A549 treated with dexamethasone at 1 μM for 4 hours (cell line): ENCODE results near the gene BMPR1B. TPM values are rescaled to one million over a fixed set of nuclear protein-coding genes. Genes with fewer than 3 reads are reported as not detected.

Source experiments
- total RNA-seq: library from RNA; stranded (reverse); fragments of 200-300 nt; extraction: Qiagen RNA extraction; gene quantifications from 5 replicates; pipeline ENCODE4 v1.2.3, GENCODE V29; 2022

The BMPR1B gene
- 5.2 to 8.0 TPM (median 7.2 TPM) in 5 replicates for total RNA-seq

GRCh38 chr4:94757192-94758140, at the start of gene BMPR1B:
Gene BMPR1B (plus strand): TSS chr4:94757955. CDS start chr4:95104425, 346,470 bp downstream.

